UCSD-AML1 (cell line): ENCODE results near the gene DCTN2.
"Not testable (repeated sequence)": the region's sequence is repeated elsewhere in the genome, so short reads cannot be mapped to it uniquely, and the experiment has no call there.

Source experiments
- DNase-seq: peaks from one replicate; lab custom pipeline; 2025; ENCODE audit not compliant: unreplicated experiment; lab: John Stamatoyannopoulos, UW

Gene DCTN2

GRCh38 chr12:57577981-57578758, 31.2 kb upstream of the DCTN2 start:
- no peak for DNase-seq

GRCh38 chr12:57576613-57577160, 29.7 kb upstream of the DCTN2 start:
- no peak for DNase-seq

GRCh38 chr12:57575771-57576612, 29.0 kb upstream of the DCTN2 start:
- DNase-seq = no peak

DNA sequence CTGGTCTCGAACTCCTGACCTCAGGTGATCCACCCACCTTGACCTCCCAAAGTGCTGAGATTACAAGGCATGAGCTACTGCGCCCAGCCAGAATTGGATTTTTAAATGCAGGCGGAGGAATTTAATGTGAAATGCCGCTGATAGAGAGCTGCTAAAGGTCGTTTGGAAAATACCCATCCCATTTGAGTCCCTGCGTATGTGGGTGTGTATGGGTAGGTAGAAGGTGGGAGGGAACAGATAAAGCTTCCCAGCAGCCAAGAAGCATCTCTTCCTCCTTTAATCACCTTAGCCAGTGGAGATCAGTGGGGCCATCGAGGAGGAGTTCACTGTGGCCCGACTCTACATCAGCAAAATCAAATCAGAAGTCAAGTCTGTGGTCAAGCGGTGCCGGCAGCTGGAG, 27.8 kb upstream of the DCTN2 start:
- no peak for DNase-seq

GRCh38 chr12:57571926-57572762, 25.2 kb upstream of the DCTN2 start:
- no peak for DNase-seq

GRCh38 chr12:57570438-57570837, 23.4 kb upstream of the DCTN2 start:
- not testable (repeated sequence) for DNase-seq

- DNase-seq = no peak
Observed at GRCh38 chr12:57569858-57570257, 22.9 kb upstream of the DCTN2 start.

DNA sequence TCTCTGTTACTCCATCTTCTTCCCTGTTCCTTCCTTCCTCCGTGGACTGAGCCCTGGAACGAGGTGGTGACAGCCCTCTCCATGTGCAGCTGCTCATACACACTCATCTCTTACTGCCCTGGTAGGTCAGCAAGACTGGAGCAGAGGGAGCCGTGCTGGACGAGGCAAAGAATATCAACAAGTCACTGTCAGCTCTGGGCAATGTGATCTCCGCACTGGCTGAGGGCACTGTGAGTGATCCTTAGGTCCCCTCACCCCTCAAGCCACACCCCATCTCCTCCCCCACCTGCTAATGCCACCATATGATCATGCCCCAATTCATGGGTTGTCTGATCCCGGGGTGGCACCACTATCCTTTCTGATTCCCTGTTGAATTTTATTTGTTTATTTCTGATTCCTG, 21.8 kb upstream of the DCTN2 start:
- no peak for DNase-seq

DNA sequence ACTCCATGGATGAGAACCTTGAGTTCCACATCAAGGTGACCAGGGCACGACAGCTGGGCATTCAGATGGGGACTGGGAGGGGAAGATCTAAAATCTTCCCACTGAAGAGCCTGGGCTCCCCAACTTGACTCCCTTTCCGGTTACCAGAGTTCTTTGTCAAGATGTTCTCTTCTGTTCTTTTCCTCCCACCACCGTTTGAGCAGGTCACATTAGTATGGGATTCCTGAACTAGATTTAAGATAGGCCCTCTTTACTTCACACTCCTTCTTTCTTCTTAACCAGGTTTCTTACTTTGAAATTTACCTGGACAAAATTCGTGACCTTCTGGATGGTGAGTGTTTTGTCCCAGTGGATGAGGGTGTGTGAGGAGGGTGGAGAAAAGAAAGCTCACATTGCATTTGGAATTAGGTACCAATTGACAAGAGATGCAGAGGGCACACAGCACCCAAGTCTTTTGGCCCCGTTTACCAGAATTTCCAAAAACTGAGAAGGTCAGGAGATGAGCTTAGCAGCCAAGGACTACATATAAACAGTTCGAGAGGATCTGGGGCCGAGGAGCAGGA, 17.3 kb upstream of the DCTN2 start:
- DNase-seq = no peak

DNA sequence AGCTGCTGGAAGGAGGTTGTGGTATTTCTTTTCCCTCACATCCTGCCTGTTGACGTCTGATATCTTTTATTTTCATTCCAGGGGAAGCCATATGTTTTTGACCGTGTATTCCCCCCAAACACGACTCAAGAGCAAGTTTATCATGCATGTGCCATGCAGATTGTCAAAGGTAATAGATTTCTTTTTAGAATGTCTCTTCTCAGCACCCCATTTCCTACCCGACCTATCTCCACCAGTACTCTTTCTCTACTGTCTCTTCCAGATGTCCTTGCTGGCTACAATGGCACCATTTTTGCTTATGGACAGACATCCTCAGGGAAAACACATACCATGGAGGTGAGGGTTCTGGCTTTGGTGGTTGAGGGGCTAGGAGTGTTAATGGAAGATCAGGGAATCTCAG, 16.4 kb upstream of the DCTN2 start:
- DNase-seq = no peak

DNA sequence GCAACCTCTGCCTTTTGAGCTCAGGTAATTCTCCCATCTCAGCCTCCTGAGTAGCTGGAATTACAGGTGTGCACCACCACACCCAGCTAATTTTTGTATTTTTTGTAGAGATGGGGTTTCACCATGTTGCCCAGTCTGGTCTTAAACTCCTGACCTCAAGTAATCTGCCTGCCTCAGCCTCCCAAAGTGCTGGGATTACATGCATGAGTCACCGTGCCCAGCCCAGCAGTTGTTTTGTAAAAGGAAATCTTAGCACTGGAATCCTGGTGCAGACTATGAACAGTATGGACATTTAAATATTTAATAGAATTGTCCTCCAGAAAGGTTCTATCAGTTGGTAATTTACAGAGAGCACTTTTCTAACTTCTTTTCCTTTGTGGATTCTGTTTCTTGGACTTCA, 14.1 kb upstream of the DCTN2 start:
- not testable (repeated sequence) for DNase-seq

DNA sequence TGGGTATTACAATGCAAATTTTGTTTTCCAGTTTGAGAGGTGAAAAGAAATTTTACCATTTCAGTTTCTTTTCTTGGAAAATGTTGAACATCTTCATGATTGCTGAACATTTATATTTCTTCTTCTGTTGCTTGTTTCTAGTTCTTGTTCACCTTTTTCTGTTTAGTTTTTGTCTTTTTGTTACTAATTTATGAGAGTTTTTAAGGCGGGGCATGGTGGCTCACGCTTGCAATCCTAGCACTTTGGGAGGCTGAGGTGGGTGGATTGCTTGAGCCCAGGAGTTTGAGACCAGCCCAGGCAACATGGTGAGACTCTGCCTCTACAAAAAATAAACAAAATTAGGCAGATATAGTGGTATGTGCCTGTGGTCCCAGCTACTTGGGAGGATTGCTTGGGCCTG, 13.5 kb upstream of the DCTN2 start:
- DNase-seq = no peak

- no peak for DNase-seq
Observed at GRCh38 chr12:57558864-57559263, 11.9 kb upstream of the DCTN2 start.

DNA sequence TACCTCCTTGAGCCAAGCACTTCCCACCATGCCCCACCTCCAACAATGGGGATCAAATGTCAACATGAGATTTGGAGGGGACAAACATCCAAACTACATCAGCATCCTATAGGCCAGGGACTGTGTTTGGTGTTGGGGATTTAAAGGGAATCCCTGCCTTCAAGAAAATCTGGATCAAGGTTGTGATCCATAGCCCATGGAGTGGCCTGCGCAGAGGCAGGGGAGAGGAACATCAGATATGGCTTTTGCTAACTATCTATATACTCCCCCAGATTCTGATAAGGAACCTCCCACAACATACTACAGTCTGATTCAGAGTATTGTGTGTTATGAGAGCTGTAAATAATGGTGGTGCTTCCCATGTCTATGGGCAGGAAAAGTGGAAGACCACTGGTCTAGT, 7.9 kb upstream of the DCTN2 start:
- no peak for DNase-seq

- DNase-seq = no peak
Observed at GRCh38 chr12:57554453-57554852, 7.5 kb upstream of the DCTN2 start.

- DNase-seq = no peak
Observed at GRCh38 chr12:57553343-57554202, 6.6 kb upstream of the DCTN2 start.

DNA sequence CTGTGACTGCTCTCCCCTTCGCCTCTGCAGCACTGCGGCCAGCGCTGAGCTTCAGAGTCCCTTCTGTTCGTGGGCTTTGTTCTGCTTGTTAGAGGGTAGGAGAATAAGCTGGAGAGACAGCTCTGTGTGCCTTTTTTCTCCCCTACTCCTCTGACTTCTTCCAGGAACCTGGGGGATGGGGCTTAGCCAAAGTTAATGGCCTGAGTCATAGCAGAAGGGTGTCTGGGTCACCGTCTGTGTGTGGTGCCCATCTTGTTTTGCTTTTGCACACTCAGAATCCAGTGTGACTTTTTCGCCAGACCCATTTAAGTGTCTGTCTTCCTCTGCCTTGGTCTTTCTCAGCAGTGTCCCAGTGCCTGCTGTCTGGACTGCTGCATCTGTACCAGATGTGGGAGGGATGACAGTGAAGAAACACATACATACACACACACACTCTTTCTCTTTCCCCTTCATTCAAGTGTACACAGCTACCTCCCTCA, 5.9 kb upstream of the DCTN2 start:
- no peak for DNase-seq

- DNase-seq = no peak
Observed at GRCh38 chr12:57552306-57552651, 5.3 kb upstream of the DCTN2 start.

- DNase-seq = no peak
Observed at GRCh38 chr12:57551637-57552305, 4.8 kb upstream of the DCTN2 start.
